H1 (cell line): ENCODE data around the gene TMEM134. TPM values are rescaled to one million over a fixed set of nuclear protein-coding genes. Genes with fewer than 3 reads are reported as not detected.
A peak's percentile ranks its signal among the peaks of the same experiment; 100 is the strongest.

Source experiments
- CTCF ChIA-PET: fragments of 300-600 bp; sonication (Branson Sonifier 250); formaldehyde crosslinking; loops from one replicate; lab custom pipeline; 2021; ENCODE audit not compliant: partially characterized antibody; lab: Charles Lee
- POLR2A ChIA-PET: fragments of 300-600 bp; sonication (Branson Sonifier 250); formaldehyde crosslinking; loops from one replicate; lab custom pipeline; 2021; ENCODE audit warnings: inconsistent platforms; ENCODE audit not compliant: partially characterized antibody; lab: Charles Lee
- DNase-seq, 2 experiments: peaks; one replicate each; pipeline versions ENCODE4 v3.0.0 to v3.0.0-alpha.2; 2010 to 2022; ENCODE audit warnings: low spot score in 2 of 2, low read depth in 1 of 2, mixed read lengths in 1 of 2
- FAIRE-seq: peaks from 2 replicates; lab custom pipeline; 2011; peaks lifted over from hg19 to GRCh38; lab: Jason Lieb, UNC
- H2AFZ ChIP-seq: 2 replicates; pipeline ENCODE4 v1.8.1; 2012; ENCODE audit warnings: low read length, inconsistent platforms
- H2AK5ac ChIP-seq: 2 replicates; pipeline ENCODE4 v1.6.1; 2013; ENCODE audit warnings: low read depth, low read length
- H2BK120ac ChIP-seq: replicated peaks from 2 replicates; pipeline ENCODE3; 2013; ENCODE audit warnings: low read depth, low read length, inconsistent platforms
- H2BK12ac ChIP-seq: 2 replicates; pipeline ENCODE4 v1.6.1; 2013; ENCODE audit warnings: low read depth, low read length
- H2BK15ac ChIP-seq: 2 replicates; pipeline ENCODE4 v1.6.1; 2013; ENCODE audit warnings: low read length
- H2BK20ac ChIP-seq: 2 replicates; pipeline ENCODE4 v1.6.1; 2013; ENCODE audit warnings: low read length
- H2BK5ac ChIP-seq: 2 replicates; pipeline ENCODE4 v1.6.1; 2013; ENCODE audit warnings: low read depth, low read length
- H3K14ac ChIP-seq: 2 replicates; pipeline ENCODE4 v1.6.1; 2013; ENCODE audit warnings: inconsistent platforms; ENCODE audit not compliant: insufficient read length
- H3K18ac ChIP-seq: 2 replicates; pipeline ENCODE4 v1.6.1; 2013; ENCODE audit warnings: low read length; ENCODE audit errors: extremely low read depth
- H3K23ac ChIP-seq: 2 replicates; pipeline ENCODE4 v1.6.1; 2013; ENCODE audit warnings: inconsistent platforms; ENCODE audit not compliant: insufficient read length
- H3K23me2 ChIP-seq: 2 replicates; pipeline ENCODE4 v1.6.1; 2013; ENCODE audit warnings: low read depth, low read length
- H3K27ac ChIP-seq: 2 replicates; pipeline ENCODE4 v1.6.1; 2011; ENCODE audit warnings: low read depth, low read length, inconsistent platforms
- H3K27me3 ChIP-seq, 4 experiments: replicated peaks in 1 of 4; 1 replicate in 1 of 4; 2 replicates in 3 of 4; pipeline versions ENCODE4 v1.6.1 to v1.8.1; 2011 to 2013; ENCODE audit warnings: low read length in 3 of 4, mild to moderate bottlenecking in 3 of 4, inconsistent platforms in 2 of 4, mixed read lengths in 2 of 4, moderate library complexity in 1 of 4; ENCODE audit not compliant: control insufficient read depth in 3 of 4, insufficient read depth in 3 of 4; ENCODE audit errors: extremely low read depth in 1 of 4
- H3K36me3 ChIP-seq, 4 experiments: 2 replicates each; pipeline versions ENCODE4 v1.6.1 to v1.8.1; 2011 to 2013; ENCODE audit warnings: mild to moderate bottlenecking in 4 of 4, low read length in 3 of 4, moderate library complexity in 2 of 4, control low read depth in 1 of 4, inconsistent platforms in 1 of 4; ENCODE audit not compliant: insufficient read depth in 4 of 4, control insufficient read depth in 2 of 4
- H3K4ac ChIP-seq: replicated peaks from 2 replicates; pipeline ENCODE3; 2013; ENCODE audit warnings: low read length, low read depth, mixed read lengths, inconsistent platforms; ENCODE audit not compliant: insufficient read length
- H3K4me1 ChIP-seq, 4 experiments: replicated peaks in 1 of 4; 1 replicate in 1 of 4; 2 replicates in 3 of 4; pipeline versions ENCODE4 v1.6.1 to v1.8.1; 2011 to 2013; ENCODE audit warnings: low read length in 3 of 4, inconsistent platforms in 2 of 4, mixed read lengths in 1 of 4; ENCODE audit not compliant: insufficient read depth in 4 of 4, control insufficient read depth in 3 of 4
- H3K4me2 ChIP-seq, 2 experiments: 2 replicates each; pipeline versions ENCODE4 v1.6.1 to v1.8.1; 2011 to 2013; ENCODE audit warnings: low read depth in 2 of 2, low read length in 2 of 2, control low read depth in 1 of 2, inconsistent platforms in 1 of 2, mild to moderate bottlenecking in 1 of 2; ENCODE audit not compliant: insufficient read depth in 1 of 2
- H3K4me3 ChIP-seq, 4 experiments: fragments of 200-600, 300-600 bp in 1 of 4; sonication (generic), shearing (Covaris generic), sonication (Bioruptor Twin) in 1 of 4; 2 replicates each; pipeline versions ENCODE4 v1.5.1 to v1.8.1; 2011 to 2016; ENCODE audit warnings: low read length in 4 of 4, low read depth in 3 of 4, control low read depth in 2 of 4, inconsistent platforms in 2 of 4, mild to moderate bottlenecking in 2 of 4, mixed read lengths in 1 of 4, moderate library complexity in 1 of 4; ENCODE audit not compliant: insufficient read depth in 2 of 4; ENCODE audit errors: extremely low read depth in 1 of 4
- H3K56ac ChIP-seq: replicated peaks from 2 replicates; pipeline ENCODE3; 2013; ENCODE audit warnings: low read depth, mild to moderate bottlenecking, mixed read lengths, low read length, inconsistent platforms; ENCODE audit not compliant: insufficient read length
- H3K79me1 ChIP-seq: 2 replicates; pipeline ENCODE4 v1.6.1; 2013; ENCODE audit warnings: low read depth, low read length, control low read depth
- H3K79me2 ChIP-seq, 2 experiments: 2 replicates each; pipeline versions ENCODE4 v1.6.1 to v1.8.1; 2012 to 2013; ENCODE audit warnings: low read length in 2 of 2, mild to moderate bottlenecking in 2 of 2, inconsistent platforms in 1 of 2; ENCODE audit not compliant: insufficient read depth in 2 of 2, control insufficient read depth in 1 of 2
- H3K9ac ChIP-seq, 4 experiments: replicated peaks in 1 of 4; 1 replicate in 1 of 4; 2 replicates in 3 of 4; pipeline versions ENCODE4 v1.6.1 to v1.8.1; 2011 to 2013; ENCODE audit warnings: low read depth in 3 of 4, low read length in 3 of 4, control low read depth in 2 of 4, mild to moderate bottlenecking in 2 of 4, moderate library complexity in 2 of 4, inconsistent platforms in 1 of 4; ENCODE audit errors: extremely low read depth in 1 of 4
- H3K9me3 ChIP-seq, 2 experiments: 2 replicates each; pipeline versions ENCODE4 v1.6.1 to v1.8.1; 2012 to 2013; ENCODE audit warnings: mild to moderate bottlenecking in 2 of 2, moderate library complexity in 2 of 2, control low read depth in 1 of 2, inconsistent platforms in 1 of 2, low read depth in 1 of 2, low read length in 1 of 2, mixed read lengths in 1 of 2; ENCODE audit not compliant: insufficient read depth in 2 of 2
- H4K20me1 ChIP-seq, 2 experiments: replicated peaks in 1 of 2; 2 replicates each; pipeline versions ENCODE3 to v1.8.1; 2011 to 2013; ENCODE audit warnings: inconsistent platforms in 2 of 2, low read length in 2 of 2, mild to moderate bottlenecking in 1 of 2; ENCODE audit not compliant: insufficient read depth in 2 of 2, control insufficient read depth in 1 of 2
- H4K5ac ChIP-seq: 2 replicates; pipeline ENCODE4 v1.6.1; 2013; ENCODE audit warnings: low read length, low read depth, mixed read lengths, inconsistent platforms; ENCODE audit not compliant: insufficient read length
- H4K8ac ChIP-seq: 2 replicates; pipeline ENCODE4 v1.8.0; 2013; ENCODE audit warnings: mild to moderate bottlenecking, moderate library complexity, low read length, inconsistent platforms; ENCODE audit not compliant: insufficient read depth; ENCODE audit errors: extremely low read depth
- H4K91ac ChIP-seq: replicated peaks from 2 replicates; pipeline ENCODE3; 2013; ENCODE audit warnings: low read length, mixed read lengths, inconsistent platforms; ENCODE audit not compliant: insufficient read length
- BRCA1 ChIP-seq: IDR thresholded peaks from 2 replicates; pipeline ENCODE4 v1.6.1; 2012; ENCODE audit warnings: low read depth, low read length, improper control_type of control experiment
- CHD1 ChIP-seq: IDR thresholded peaks from 2 replicates; pipeline ENCODE4 v1.6.1; 2012; ENCODE audit warnings: low read depth, low read length, improper control_type of control experiment
- CTBP2 ChIP-seq: IDR thresholded peaks from 2 replicates; pipeline ENCODE4 v1.7.0; 2011; ENCODE audit warnings: borderline replicate concordance, mild to moderate bottlenecking, moderate library complexity, mixed read lengths, low read length; ENCODE audit not compliant: insufficient read depth, insufficient read length
- HDAC6 ChIP-seq: IDR thresholded peaks from one replicate; pipeline ENCODE4 v1.7.1; 2012; ENCODE audit warnings: low read depth, mild to moderate bottlenecking, inconsistent platforms, low read length, moderate library complexity
- JUN ChIP-seq: IDR thresholded peaks from 2 replicates; pipeline ENCODE4 v1.6.1; 2011; ENCODE audit warnings: low read depth, mild to moderate bottlenecking, improper control_type of control experiment, low read length
- KDM4A ChIP-seq: IDR thresholded peaks from one replicate; pipeline ENCODE4 v1.7.1; 2012; ENCODE audit warnings: low read depth, mild to moderate bottlenecking, moderate library complexity, low read length, inconsistent platforms; ENCODE audit not compliant: severe bottlenecking
- MAX ChIP-seq: IDR thresholded peaks from 2 replicates; pipeline ENCODE4 v1.6.1; 2012; ENCODE audit warnings: inconsistent platforms
- NANOG ChIP-seq: IDR thresholded peaks from 2 replicates; pipeline ENCODE4 v1.6.1; 2011; ENCODE audit warnings: low read length, low read depth, mild to moderate bottlenecking, inconsistent platforms; ENCODE audit not compliant: insufficient read depth, poor library complexity, severe bottlenecking
- PHF8 ChIP-seq: fragments of 200-600 bp; sonication (generic); conservative IDR thresholded peaks from 2 replicates; pipeline ENCODE4 v1.7.1; 2012; ENCODE audit warnings: low read depth, mild to moderate bottlenecking, inconsistent platforms, low read length, moderate library complexity
- RBBP5 ChIP-seq: IDR thresholded peaks from 2 replicates; pipeline ENCODE4 v1.7.1; 2012; ENCODE audit warnings: low read depth, mild to moderate bottlenecking, inconsistent platforms, low read length, moderate library complexity, borderline replicate concordance
- YY1 ChIP-seq: IDR thresholded peaks from 2 replicates; pipeline ENCODE4 v1.6.1; 2011; ENCODE audit warnings: low read depth, mild to moderate bottlenecking, low read length
- WGBS, 2 experiments: shearing (Covaris generic) in 1 of 2; methylation state at CpG; one replicate each; pipeline versions ENCODE4 v1.1.6 to v1.1.7; 2013 to 2015; ENCODE audit warnings: low lambda C conversion rate in 2 of 2, mixed read lengths in 2 of 2, inconsistent platforms in 1 of 2, low coverage in 1 of 2, missing lambda C conversion rate in 1 of 2; ENCODE audit not compliant: insufficient replicate concordance in 2 of 2, insufficient coverage in 1 of 2, insufficient read length in 1 of 2; ENCODE audit errors: extremely low coverage in 1 of 2, missing lambda C conversion rate in 1 of 2; 5-methylcytosine and 5-hydroxymethylcytosine counted together
- polyA plus RNA-seq, 7 experiments: library from polyadenylated mRNA; depleted of rRNA in 3 of 7; stranded (reverse) in 5 of 7; unstranded in 2 of 7; fragments of >200 nt in 5 of 7; fragments of 200-250 nt in 2 of 7; gene quantifications; 1 replicate in 5 of 7; 2 replicates in 1 of 7; 4 replicates in 1 of 7; pipeline versions ENCODE4 v1.2.1 to v1.2.3, GENCODE V29; 2011 to 2013; ENCODE audit warnings: missing spikeins in 2 of 7, mixed read lengths in 2 of 7
- total RNA-seq: library from RNA; stranded (reverse); fragmentation: NEBNext Ultra II Directional; extraction: Animal tissue kit (Norgen Biotek cat#: 25700); gene quantifications from 2 replicates; pipeline ENCODE4 v1.2.1, GENCODE V29; 2021

TMEM134 gene
- total and polyA plus RNA-seq, 2 of the 8 experiments (the other 6 are each of a cell fraction or from before 2014, with no cell fraction given), result 32.4 to 229 TPM

- Histone ChIP-seq H3K27ac (no peak overlapping the region), H3K79me1 (no peaks in the 10 kb centered on the region), H4K20me1 (peaks cover 6 to 16% of the 10 kb centered on the region in 2 experiments), H2AK5ac (no peak overlapping the region), H3K4me1 (peaks cover 0 to 27% (median 10%) of the 10 kb centered on the region in 4 experiments; a peak in 6 of 7 replicates), H2BK12ac (no peak overlapping the region), H2BK120ac (no peak overlapping the region), H2BK15ac (no peak overlapping the region), H2BK5ac (no peak overlapping the region), H3K4me2 (peak overlapping the region; percentile 70 to 98), H3K14ac (no peak overlapping the region), H3K36me3 (peaks cover 0 to 8% (median 2%) of the 10 kb centered on the region in 4 experiments; a peak in 5 of 8 replicates), H3K9ac (no peak overlapping the region), H2BK20ac (no peak overlapping the region), H3K9me3 (no peaks in the 10 kb centered on the region), H3K23me2 (peaks cover 20% of the 10 kb centered on the region; the same call in 1 of the 2 replicates), H3K27me3 (peaks cover 0 to 8% (median 4%) of the 10 kb centered on the region in 4 experiments; a peak in 3 of 7 replicates), H3K4ac (no peak overlapping the region), H2AFZ (no peak overlapping the region), H3K18ac (no peak overlapping the region), H3K56ac (no peak overlapping the region), H3K79me2 (0 out of 4 replicates have a peak, but pooled peaks cover 0 to 8% of the 10 kb centered on the region in 2 experiments), H4K5ac (no peak overlapping the region), H4K8ac (no peak overlapping the region), H3K23ac (no peak overlapping the region), H4K91ac (no peak overlapping the region), H3K4me3 (peak overlapping the region; percentile 40 to 94 (median 72))
- ChIA-PET CTCF (no interaction called here), POLR2A (interaction anchor here (1.2 to 1.3 kb wide), 2 partner anchors 12 to 18 kb away, joined by 3 read pairs; no protein-coding TSS in a partner anchor)
- WGBS, 2 experiments, result 74% methylated on average over 11 of the region's 19 CpGs; no CpG with 5 or more reads in 1 of the 2 experiments
- DNase-seq (no peak), FAIRE-seq (no peak)
- TF ChIP-seq HDAC6 (no peak), NANOG (no peak), CHD1 (no peak), KDM4A (no peak), YY1 (no peak), RBBP5 (no peak), PHF8 (no peak), CTBP2 (no peak), MAX (no peak), JUN (no peak), BRCA1 (no peak)
Measured at GRCh38 chr11:67503119-67504004, 34.3 kb upstream of the TMEM134 start.
